D341Med (cell line): ENCODE results near the gene IL10.
"Not testable (repeated sequence)": the region's sequence is repeated elsewhere in the genome, so short reads cannot be mapped to it uniquely, and the experiment has no call there.

Experiments
- DNase-seq: peaks from one replicate; pipeline ENCODE4 v3.0.0; 2012; ENCODE audit warnings: low spot score

Gene IL10

DNA sequence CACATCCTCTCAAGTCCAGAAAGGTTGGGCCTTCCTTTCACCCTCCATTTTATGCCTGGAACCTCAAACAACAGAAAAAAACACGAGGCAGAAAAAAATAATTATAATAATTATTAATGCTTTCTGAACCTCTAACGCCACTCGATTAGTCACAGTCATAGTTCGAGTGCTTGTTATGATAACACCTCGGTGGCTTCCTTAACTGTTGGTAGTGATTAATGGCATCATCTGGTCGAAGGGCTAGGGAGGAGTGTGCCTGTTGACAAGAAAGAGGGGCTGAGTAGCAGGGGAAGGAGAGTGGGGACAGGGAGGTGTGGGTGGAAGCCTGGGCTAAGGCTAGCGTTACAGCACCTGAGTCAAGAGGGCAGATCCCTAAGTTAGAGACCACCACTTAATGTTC lies 21.3 kb upstream of the IL10 start:
- DNase-seq: no peak

DNA sequence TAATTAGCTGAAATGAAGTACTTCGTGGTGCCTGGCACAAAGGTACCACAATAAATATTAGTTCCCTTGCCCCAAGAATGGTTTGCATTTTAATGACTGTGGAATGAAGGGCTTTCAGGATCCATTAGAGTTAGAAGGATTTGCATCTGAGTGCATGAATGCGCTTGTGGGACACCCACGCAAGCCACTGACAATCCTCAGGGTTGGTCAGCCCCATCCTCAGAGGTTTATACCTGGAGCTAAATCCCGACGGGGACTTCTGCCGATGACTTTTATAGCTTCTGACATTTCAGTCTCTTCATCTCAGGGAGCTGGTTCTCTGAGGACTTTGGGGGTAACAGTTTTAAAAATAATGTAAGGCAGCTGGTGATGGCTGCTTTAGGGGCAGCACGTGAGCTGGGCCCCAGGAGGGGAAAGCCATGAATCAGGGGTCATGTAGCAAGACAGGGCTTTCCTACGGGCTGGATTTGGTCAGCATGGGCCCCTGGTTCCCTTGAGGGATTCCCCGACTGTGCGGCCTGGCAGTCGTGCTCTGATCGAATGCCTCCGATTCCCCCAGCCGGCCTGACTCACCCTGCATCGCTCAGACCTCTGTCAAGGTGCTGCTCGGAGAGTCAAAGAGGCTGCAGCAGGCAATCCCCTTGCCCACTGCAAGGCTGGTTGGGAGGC lies 20.8 kb upstream of the IL10 start:
- no peak for DNase-seq

DNA sequence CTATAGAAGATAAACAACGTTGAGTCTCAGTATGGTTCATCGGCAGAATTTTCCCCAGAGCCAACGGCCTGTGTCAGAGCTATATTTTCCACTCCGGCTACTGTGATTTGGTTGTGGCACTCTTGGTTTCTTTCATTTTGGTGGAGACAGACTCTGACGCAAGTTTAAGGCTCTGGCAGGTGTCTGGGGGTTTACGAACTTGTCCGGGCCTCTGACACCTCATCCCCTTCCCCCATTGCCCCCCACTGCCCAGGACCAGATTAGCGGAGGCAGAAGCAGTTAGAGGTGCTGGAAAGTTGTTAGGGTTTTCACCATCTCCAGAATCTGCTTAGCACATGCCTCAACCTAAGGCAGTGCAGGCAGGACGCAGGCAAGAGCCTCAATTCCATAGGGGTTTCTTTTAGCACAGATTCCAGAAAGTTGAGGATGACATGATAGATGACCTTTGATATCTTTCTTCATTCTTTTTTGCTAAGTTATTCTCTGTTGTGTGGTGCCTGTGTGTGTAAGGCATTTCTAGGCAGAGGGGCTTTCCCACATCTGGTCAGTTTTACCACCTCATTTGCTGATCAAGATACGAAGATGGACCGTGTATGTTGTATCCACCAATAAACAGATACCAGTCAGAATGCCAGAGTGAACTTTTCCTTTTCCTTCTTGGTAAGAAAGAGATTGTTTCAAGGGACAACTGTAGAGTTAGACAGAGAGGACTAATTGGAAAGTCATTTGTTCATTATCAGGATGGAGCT lies 18.4 kb upstream of the IL10 start:
- DNase-seq: no peak

DNA sequence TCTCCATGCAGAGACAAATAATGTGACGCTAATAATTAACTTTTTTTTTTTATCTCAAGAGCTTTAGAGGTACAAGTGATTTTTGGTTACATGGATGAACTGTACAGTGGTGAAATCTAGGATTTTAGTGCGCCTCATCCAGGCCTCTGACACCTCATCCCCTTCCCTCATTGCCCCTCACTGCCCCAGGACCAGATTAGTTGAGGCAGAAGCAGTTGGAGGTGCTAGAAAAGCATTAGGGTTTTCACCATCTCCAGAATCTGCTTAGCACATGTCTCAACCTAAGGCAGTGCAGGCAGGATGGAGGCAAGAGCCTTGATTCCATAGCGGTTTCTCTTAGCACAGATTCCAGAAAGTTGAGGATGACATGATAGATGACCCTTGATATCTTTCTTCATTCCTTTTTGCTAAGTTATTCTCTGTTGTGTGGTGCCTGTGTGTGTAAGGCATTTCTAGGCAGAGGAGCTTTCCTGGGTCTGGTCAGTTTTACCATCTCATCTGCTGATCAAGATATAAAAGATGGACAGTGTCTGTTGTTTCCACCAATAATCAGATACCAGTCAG lies 16.3 kb upstream of the IL10 start:
- no peak for DNase-seq

DNA sequence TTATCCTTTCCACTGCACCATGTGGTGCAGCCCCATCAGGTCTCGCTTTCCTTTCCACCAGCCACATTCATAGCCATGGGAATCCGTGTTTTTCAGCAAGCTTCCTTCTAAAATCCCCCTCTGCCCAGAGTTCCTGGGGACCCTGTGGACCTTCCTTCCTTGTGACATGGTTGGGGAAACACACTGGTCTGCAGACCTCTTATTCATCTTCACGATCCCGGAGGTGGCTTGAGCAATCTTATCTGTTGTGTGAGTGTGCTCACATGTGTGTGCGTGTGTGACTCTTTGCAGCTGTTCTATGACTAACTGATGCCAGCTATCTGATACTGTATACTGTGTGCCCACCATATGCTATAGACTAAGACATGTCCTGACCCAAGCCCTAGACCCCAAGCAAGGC lies 15.6 kb upstream of the IL10 start:
- DNase-seq: no peak

DNA sequence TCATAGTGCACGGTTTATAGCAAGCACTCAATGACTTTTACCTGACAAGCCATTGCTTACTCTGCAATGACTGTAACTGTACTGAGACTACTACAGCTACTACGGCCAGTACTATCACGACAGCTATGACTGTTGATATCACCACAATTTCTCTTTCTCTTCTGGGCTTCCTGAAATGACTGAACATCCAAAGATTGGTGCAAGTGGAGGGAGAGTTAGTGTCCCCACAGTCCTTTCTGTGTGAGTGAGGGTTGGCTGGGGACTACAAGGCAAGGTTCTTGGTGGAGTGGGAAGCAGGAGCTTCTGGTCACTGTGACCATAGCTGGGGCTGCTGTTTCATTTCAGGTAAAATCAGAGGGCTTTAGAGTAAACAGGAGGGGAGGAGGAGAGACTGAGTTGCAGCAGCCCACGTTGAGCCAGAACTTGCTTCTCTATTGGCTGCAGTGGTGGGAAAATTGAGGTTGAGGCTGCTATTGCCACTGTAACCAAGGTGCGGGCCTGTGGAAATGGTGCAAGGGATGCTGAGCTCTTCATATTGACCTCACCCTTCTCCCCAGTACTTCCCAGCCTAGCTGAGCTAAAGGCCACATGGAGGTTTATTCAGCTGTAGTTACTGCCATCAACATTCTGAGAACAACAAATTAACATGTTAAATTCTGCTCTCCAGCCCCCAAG lies 14.1 kb upstream of the IL10 start:
- DNase-seq: no peak

DNA sequence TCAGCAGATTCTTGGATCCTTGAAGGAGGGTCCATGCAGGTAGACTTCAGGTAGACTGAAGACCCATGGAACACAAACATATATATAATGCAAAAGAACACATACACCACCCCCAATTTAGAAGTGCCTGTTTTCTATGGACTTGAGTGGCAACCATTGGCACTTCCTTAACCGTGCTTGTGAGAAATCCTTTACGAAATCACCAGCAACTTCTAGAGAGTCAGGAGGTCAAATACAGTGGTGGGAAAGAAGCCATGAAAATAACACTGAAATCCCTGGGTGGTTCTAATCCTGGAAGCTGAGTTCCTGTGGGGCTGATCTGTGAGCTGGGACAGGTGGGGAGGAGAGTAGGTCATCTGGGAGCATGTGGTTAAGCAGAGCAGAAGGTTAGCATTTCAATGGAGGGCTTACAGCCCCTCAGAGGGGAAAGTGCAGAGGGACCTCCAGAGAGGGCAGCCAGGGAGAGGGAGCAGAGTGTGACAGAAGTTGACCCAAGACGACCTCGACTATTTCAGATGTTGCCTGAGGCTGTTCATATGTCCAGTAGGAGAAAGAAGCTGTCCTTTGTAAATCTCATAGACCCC lies 13.0 kb upstream of the IL10 start:
- DNase-seq: no peak

DNA sequence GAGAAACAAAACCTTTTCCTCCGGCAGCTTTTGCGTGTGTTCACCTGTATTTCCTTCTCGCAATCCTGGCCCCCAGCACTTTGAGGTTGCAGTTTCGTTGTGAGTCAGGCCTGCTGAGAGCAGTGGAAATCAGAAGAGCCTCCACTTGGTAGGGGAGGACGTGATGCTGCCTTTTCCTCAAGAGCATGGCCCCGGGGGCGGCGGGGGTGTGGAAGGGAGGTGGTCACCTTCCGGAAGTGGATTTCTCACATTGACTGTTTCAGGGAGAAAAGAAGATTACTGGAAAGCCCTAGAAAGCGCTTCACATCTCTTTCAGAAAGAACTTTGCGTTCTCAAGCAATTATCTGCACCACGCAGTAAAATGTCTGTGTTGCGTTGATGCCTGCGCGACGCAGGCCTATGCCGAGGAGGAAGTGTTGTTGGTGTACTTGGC lies 12.2 kb upstream of the IL10 start:
- DNase-seq: no peak

DNA sequence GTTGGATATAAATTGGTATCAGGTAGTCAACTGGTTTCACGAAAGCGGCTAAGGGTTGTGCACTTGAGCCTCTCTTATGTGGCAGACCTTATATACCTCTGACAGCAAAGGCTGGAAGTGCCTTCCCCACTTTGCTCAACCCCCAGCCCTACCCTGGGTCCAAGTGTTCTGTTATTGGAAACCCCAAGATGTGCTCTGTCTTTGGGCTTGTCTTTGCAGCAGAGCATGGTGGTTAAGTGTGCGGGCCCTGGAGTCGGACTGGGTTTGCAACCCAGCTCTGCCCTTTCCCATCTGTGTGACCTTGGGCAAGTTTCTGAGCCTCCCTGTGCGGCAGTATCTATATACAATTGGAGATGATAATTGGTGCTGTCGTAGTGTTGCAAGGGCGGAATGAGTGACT lies 11.2 kb upstream of the IL10 start:
- DNase-seq: no peak

DNA sequence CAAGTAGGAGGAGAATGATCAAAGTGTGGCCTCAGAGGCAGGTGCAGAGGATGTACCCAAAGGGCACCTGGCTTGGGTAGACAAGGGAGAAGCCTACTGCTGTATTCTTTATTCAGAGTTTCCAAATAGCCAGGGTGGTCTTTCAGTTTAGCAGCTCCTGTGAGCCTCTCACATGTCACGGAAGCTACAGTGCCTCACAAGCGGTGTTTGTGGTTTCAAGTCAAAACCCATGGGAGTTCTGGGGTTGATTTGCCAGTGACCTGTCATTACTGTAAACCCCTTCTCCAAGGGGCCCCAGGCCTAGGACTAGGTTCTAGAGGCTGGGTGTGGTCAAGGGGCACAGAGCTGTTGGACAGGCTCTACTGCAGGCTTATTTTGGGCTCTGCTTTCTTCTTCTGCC lies 10.2 kb upstream of the IL10 start:
- DNase-seq: no peak

DNA sequence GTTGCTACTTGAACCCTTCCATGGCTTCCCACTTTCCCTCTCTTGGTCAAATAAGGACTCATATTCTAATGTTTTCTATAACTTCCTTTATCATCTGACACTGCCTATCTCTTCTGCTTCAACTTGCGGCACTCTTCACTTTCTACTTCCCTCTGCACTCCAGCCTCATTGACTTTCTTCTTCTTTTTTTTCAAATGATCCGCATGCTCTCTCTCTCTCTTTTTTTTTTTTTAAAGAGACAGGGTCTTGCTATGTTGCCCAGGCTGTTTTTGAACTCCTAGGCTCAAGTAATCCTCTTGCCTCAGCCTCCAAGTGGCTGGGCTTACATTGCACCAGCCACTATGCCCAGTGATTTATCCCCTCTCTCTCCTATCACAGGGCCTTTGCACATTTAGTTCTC lies 7.3 kb upstream of the IL10 start:
- no peak for DNase-seq

DNA sequence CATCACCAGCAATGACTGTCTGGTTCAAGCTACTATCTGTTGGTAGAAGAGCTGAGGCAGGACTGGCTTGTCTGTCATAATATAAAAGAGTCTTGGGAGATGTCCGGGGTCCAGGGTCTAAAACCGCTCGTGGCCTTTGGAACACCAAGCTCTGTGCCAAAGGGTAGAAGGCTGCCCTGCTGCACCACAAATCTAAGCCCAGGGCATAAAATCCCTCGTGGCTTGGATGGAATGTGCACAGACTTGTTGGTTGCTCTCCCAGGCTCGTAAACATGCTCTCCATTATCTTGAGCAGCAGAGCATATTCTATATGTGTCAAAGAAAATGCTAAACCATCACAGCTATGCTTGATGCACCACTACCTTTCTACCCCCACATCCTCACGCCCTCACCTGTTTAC lies 6.6 kb upstream of the IL10 start:
- DNase-seq: not testable (repeated sequence)

DNA sequence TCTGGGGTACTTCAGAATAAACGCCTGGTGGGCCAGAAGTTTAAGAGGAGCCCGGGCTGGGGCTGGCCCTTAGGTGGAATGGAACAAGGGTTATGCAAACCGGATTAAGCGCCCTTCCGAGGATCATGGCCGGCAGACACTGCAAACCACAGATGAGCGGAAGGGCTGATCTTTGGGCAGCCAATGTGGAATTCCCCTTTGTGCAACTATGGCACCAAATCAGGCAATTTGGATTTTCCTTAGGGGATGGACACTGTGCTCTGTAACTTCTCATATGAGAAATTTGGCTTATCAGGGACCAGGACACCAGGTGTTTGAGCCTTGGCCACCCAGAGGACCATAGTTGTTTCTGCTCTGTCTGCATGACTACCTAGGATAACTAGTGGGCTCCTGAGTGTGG lies 5.7 kb upstream of the IL10 start:
- DNase-seq: no peak

DNA sequence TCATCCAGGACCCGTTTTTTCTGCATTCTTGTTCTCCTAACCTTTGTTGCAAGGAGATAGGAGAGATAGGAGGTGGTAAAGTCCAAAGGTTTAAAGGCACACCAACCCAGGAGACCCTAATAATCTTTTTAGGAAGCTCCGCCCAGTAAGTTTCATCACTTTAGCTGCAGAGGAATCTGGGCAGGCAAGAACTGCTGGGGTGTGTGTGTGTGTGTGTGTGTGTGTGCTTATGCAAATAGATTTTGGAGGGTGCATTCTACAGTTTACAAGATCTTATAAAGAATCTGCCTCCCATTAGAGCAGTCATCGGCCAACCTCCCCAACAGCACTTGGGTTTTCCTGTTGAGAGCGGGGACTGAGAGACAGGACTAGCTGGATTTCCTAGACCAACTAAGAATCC lies 3.9 kb upstream of the IL10 start:
- DNase-seq: no peak

DNA sequence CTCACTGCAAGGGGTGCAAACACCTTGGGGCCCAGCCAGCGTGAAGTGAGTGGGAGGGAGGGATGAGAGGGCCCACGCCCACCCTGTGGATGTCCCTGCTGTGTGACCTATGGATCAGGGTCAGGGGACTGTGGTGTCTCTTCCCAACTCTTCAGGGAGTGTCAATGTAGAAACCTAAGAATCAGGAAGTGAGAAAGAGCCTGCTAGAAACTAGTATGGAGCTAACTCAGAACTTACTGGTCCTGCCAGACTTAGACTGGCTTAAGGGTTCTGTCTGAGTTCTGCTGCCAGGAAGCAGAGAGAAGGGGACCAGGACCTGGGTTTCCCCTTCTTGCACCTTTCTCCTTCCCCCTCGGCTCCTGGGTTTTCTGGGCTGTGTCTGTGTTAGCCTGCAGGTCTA lies 1.8 kb upstream of the IL10 start:
- no peak for DNase-seq

DNA sequence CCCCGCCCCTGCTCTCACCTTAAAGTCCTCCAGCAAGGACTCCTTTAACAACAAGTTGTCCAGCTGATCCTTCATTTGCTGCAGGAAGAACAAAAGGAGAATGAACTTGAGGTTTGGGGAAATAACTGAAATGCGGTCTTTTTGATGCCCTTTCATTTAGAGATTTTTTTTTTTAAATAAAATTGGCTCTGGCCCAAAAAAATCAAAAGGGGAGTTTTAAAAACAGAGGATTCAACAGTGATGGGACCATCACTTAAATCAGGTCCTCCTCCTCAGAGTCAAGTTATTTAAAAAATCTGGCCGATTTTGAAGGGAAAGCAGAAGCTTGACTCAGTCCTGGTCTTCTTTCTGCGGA lies 979 bp downstream of the IL10 start:
- DNase-seq: no peak

DNA sequence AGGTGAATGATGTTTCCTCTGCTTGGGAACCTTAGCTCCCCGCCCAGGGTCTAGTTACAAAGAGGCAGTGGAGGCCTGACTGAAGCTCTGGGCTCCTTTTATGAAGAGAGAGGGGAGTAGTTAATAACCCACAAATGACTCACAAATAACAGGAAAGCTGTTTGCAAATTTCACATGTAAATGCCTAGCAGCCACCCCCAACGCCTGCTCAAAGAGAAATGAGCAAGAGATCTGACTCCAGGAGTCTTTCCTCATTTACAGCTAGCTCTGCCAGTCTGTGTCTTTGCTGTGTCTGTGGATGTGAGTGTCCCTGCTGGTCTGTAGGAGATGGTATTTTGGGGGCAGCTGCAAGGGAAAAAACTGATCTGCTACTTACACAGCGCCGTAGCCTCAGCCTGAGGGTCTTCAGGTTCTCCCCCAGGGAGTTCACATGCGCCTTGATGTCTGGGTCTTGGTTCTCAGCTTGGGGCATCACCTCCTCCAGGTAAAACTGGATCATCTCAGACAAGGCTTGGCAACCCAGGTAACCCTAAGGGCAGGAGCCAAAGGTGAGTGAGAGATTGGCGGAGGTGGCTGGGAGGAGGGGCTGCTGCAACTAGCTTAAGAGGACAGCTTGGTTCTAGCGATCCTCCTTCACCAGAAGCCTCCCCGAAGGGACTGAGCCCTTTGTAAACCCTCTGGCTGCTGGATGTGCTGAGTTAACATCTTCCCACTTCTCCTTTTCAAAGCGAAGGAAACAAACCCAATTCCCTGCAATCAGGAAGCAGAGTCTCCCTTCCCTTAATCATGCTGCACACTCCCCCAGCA lies 1.6 kb downstream of the IL10 start, which contains the start of gene IL19:
Gene IL19 (plus strand): TSS at position 243 of the 807 bp plus-strand sequence. CDS start 65,890 bp downstream, outside the sequence.
- no peak for DNase-seq

DNA sequence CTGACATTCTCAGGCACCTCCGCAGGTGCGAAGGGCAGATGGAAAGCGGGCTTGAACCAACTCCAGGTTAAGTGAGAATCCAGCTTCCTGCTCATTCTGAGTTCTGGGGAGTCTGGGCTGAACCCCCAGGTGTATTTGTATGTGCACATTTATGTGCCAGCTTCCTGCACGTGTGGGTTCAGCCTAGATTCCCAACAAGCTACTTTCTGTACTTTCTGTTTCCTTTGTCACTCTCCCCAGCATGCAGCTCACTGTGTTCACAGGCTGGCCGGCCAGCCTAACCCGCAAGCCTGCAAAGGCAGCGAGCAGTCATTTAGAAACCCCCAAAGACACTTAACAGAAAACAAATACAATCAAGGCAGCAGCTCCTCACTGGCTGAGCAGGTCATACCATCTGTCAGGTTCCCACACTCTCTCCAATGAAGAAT lies 3.0 kb downstream of the IL10 start:
- DNase-seq: no peak

DNA sequence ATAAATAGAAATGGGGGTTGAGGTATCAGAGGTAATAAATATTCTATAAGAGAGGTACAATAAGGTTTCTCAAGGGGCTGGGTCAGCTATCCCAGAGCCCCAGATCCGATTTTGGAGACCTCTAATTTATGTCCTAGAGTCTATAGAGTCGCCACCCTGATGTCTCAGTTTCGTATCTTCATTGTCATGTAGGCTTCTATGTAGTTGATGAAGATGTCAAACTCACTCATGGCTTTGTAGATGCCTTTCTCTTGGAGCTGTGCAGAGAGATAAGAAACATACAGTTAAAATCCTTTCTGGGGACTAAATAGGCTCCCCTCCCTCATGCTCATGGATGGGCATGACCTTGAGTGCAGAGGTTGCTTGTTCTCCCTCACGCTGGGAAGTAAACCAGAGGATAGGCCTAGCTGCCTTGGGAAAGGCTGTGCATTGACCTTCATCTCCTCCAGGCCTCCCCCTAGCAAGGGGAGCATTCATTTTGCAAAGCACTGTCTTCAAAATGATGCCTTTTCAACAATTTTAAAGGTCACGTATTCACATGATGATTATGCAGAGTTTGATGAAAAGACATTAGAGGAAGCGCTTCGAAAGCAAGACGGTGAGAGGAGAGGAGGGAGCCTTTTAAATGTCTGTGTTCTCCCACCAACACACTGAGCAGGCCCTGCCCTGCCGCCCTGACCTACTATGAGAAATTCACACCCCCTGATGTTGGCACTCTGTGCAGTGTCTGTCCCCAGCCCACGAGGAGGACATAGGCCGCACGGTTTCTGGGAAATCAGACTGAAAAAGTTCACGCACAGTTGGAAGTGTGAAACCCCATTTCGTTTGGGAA lies 3.6 kb downstream of the IL10 start:
- DNase-seq: no peak

DNA sequence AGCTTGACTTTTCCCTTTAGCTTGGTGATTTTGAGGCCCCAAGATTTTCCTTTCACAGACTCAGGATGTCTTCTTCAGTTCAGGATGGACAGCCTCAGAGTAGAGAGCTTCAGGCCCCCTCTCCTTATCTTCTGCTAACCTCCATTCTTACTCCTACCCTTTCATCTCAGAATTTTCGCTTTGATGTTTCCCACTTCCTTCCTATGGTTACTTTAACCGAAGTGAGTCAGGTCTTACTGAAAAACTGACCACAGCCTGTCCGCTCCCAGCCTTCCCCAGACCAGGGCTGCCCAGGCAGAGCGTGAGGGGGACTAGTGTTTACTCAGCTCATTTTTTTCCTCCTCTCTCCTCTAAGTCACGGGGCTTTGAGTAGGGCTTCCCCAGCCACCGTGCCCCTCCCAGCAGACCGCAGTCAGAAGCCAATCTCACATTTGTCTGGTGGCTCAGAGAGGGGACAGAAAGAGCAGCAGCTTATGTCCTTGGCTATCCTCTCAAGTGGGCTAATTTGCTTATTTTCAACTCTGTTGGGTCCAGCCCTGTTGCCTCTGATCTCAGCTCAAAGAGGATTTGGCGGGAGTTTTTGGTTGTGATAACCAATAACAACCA lies 5.9 kb downstream of the IL10 start:
- no peak for DNase-seq
